Mesenchymal stem cell (in vitro differentiated cells and primary cell): ENCODE results near the gene SCUBE3. TPM values are rescaled to one million over a fixed set of nuclear protein-coding genes. Genes with fewer than 3 reads are reported as not detected.

Source experiments
- DNase-seq: peaks from one replicate; pipeline ENCODE4 v3.0.0-alpha.2; 2013
- H2AFZ ChIP-seq: one replicate; pipeline ENCODE4 v1.6.1; 2013; ENCODE audit warnings: low read depth, mild to moderate bottlenecking, control low read depth, inconsistent platforms, low read length, moderate library complexity
- H2AK5ac ChIP-seq: 2 replicates; pipeline ENCODE4 v1.6.1; 2013; ENCODE audit warnings: low read length, moderate library complexity, mild to moderate bottlenecking, inconsistent platforms; ENCODE audit not compliant: severe bottlenecking
- H2BK120ac ChIP-seq: one replicate; pipeline ENCODE4 v1.6.1; 2013; ENCODE audit warnings: low read depth, mild to moderate bottlenecking, inconsistent platforms, low read length, moderate library complexity
- H2BK12ac ChIP-seq, 2 experiments: one replicate each; pipeline ENCODE4 v1.6.1; 2013; ENCODE audit warnings: inconsistent platforms in 2 of 2, low read length in 2 of 2, mild to moderate bottlenecking in 2 of 2, moderate library complexity in 2 of 2, control low read depth in 1 of 2
- H2BK15ac ChIP-seq: one replicate; pipeline ENCODE4 v1.6.1; 2013; ENCODE audit warnings: mild to moderate bottlenecking, low read depth, inconsistent platforms; ENCODE audit not compliant: poor library complexity, severe bottlenecking
- H2BK5ac ChIP-seq: 2 replicates; pipeline ENCODE4 v1.6.1; 2013; ENCODE audit warnings: low read depth, mild to moderate bottlenecking, low read length, control low read depth, inconsistent platforms; ENCODE audit not compliant: poor library complexity, severe bottlenecking
- H3K14ac ChIP-seq, 2 experiments: one replicate each; pipeline ENCODE4 v1.6.1; 2013; ENCODE audit warnings: inconsistent platforms in 2 of 2, low read length in 2 of 2, control low read depth in 1 of 2, mild to moderate bottlenecking in 1 of 2, moderate library complexity in 1 of 2
- H3K18ac ChIP-seq, 2 experiments: one replicate each; pipeline ENCODE4 v1.6.1; 2013; ENCODE audit warnings: inconsistent platforms in 2 of 2, low read length in 2 of 2, control low read depth in 1 of 2, low read depth in 1 of 2, mild to moderate bottlenecking in 1 of 2
- H3K23ac ChIP-seq, 2 experiments: one replicate each; pipeline ENCODE4 v1.6.1; 2013; ENCODE audit warnings: inconsistent platforms in 2 of 2, low read length in 2 of 2, mild to moderate bottlenecking in 2 of 2, moderate library complexity in 2 of 2, control low read depth in 1 of 2
- H3K27ac ChIP-seq: 2 replicates; pipeline ENCODE4 v1.5.1; 2013; ENCODE audit warnings: mild to moderate bottlenecking, moderate library complexity, low read length, control low read depth, inconsistent platforms; ENCODE audit not compliant: poor library complexity, severe bottlenecking
- H3K27me3 ChIP-seq, 2 experiments: 2 replicates each; pipeline versions ENCODE4 v1.6.1 to v1.7.0; 2013; ENCODE audit warnings: low read length in 2 of 2, mild to moderate bottlenecking in 2 of 2, moderate library complexity in 2 of 2, control low read depth in 1 of 2, inconsistent platforms in 1 of 2; ENCODE audit not compliant: control insufficient read depth in 1 of 2, insufficient read depth in 1 of 2
- H3K36me3 ChIP-seq, 2 experiments: 2 replicates each; pipeline versions ENCODE4 v1.6.1 to v1.7.0; 2013; ENCODE audit warnings: low read length in 2 of 2, control low read depth in 1 of 2, inconsistent platforms in 1 of 2, low read depth in 1 of 2, mild to moderate bottlenecking in 1 of 2; ENCODE audit not compliant: insufficient read depth in 2 of 2, control insufficient read depth in 1 of 2
- H3K4ac ChIP-seq, 2 experiments: one replicate each; pipeline ENCODE4 v1.6.1; 2013; ENCODE audit warnings: inconsistent platforms in 2 of 2, low read length in 2 of 2, mild to moderate bottlenecking in 2 of 2, moderate library complexity in 2 of 2, control low read depth in 1 of 2, low read depth in 1 of 2
- H3K4me1 ChIP-seq: 2 replicates; pipeline ENCODE4 v1.6.1; 2013; ENCODE audit warnings: low read depth, low read length, control low read depth; ENCODE audit not compliant: control insufficient read depth, insufficient read depth
- H3K4me2 ChIP-seq: 2 replicates; pipeline ENCODE4 v1.6.1; 2013; ENCODE audit warnings: low read length, mild to moderate bottlenecking, inconsistent platforms; ENCODE audit not compliant: poor library complexity, severe bottlenecking
- H3K4me3 ChIP-seq, 2 experiments: 2 replicates each; pipeline versions ENCODE4 v1.5.1 to v1.7.0; 2013; ENCODE audit warnings: low read length in 2 of 2, mild to moderate bottlenecking in 2 of 2, control low read depth in 1 of 2, low read depth in 1 of 2; ENCODE audit not compliant: insufficient read depth in 1 of 2
- H3K79me1 ChIP-seq: replicated peaks from 2 replicates; pipeline ENCODE4 v1.6.1; 2013; ENCODE audit warnings: mild to moderate bottlenecking, control low read depth, low read length, inconsistent platforms; ENCODE audit not compliant: poor library complexity, severe bottlenecking
- H3K9ac ChIP-seq: 2 replicates; pipeline ENCODE4 v1.7.0; 2013; ENCODE audit warnings: mild to moderate bottlenecking, low read length, moderate library complexity
- H3K9me3 ChIP-seq: 2 replicates; pipeline ENCODE4 v1.7.0; 2013; ENCODE audit warnings: mild to moderate bottlenecking, low read length; ENCODE audit not compliant: control insufficient read depth
- H4K8ac ChIP-seq: one replicate; pipeline ENCODE4 v1.6.1; 2013; ENCODE audit warnings: inconsistent platforms, mild to moderate bottlenecking, low read length, moderate library complexity
- H4K91ac ChIP-seq: one replicate; pipeline ENCODE4 v1.6.1; 2013; ENCODE audit warnings: mild to moderate bottlenecking, low read length, inconsistent platforms
- WGBS: methylation state at CpG from one replicate; pipeline ENCODE4 v1.1.7; 2013; ENCODE audit warnings: mixed read lengths; 5-methylcytosine and 5-hydroxymethylcytosine counted together
- polyA plus RNA-seq, 2 experiments: library from polyadenylated mRNA; stranded (reverse); fragments of 200-250 nt; gene quantifications; one replicate each; pipeline ENCODE4 v1.2.3, GENCODE V29; 2013

Gene SCUBE3
- polyA plus RNA-seq (2013, experiment 1 of 2) = 2.0 TPM
- polyA plus RNA-seq (2013, experiment 2 of 2) = 1.9 TPM

- Histone ChIP-seq H2AFZ (peak within 1 kb of the TSS; percentile 42), H3K9ac (peak within 1 kb of the TSS; percentile 57), H3K4me1 (peaks cover 18% of the 10 kb centered on the region), H2BK120ac (no peak within 1 kb of the TSS), H3K4ac (no peak within 1 kb of the TSS), H2BK5ac (no peak within 1 kb of the TSS), H3K4me2 (peak within 1 kb of the TSS; percentile 94), H3K27ac (no peak within 1 kb of the TSS), H3K27me3 (peaks cover 41 to 68% of the 10 kb centered on the region in 2 experiments), H4K91ac (peak within 1 kb of the TSS; percentile 75), H2BK12ac (peak within 1 kb of the TSS in 1 of 2 experiments; percentile 37), H2BK15ac (no peak within 1 kb of the TSS), H3K14ac (peak within 1 kb of the TSS in 1 of 2 experiments; percentile 86), H2AK5ac (no peak within 1 kb of the TSS), H4K8ac (peak within 1 kb of the TSS; percentile 66), H3K18ac (peak within 1 kb of the TSS in 1 of 2 experiments; percentile 86), H3K4me3 (peak within 1 kb of the TSS; percentile 61 to 82), H3K9me3 (no peaks in the 10 kb centered on the region), H3K23ac (peak within 1 kb of the TSS in 1 of 2 experiments; percentile 53), H3K79me1 (no peaks in the 10 kb centered on the region), H3K36me3 (no peaks in the 10 kb centered on the region)
- under 1% methylated on average over 67 of the region's 89 CpGs for WGBS
- DNase-seq = peak; percentile 50
These were observed at the start of gene SCUBE3 for GRCh38 chr6:35213824-35214756. TSS of gene SCUBE3 (plus strand) at chr6:35213956. CDS start at chr6:35214419, 463 bp downstream.

GRCh38 chr6:35164277-35164676 lies 49.5 kb upstream of the SCUBE3 start:
- no peak overlapping the region for H3K23ac ChIP-seq
- no peak overlapping the region for H2BK120ac ChIP-seq
- WGBS = 93% methylated on average over 5 of the region's 6 CpGs
- H4K91ac ChIP-seq = no peak overlapping the region
- H2AK5ac ChIP-seq = no peak overlapping the region
- no peaks in the 10 kb centered on the region for H3K79me1 ChIP-seq
- no peak overlapping the region for H2BK5ac ChIP-seq
- no peak overlapping the region for H3K9ac ChIP-seq
- no peak overlapping the region for H4K8ac ChIP-seq
- no peaks in the 10 kb centered on the region for H3K9me3 ChIP-seq
- H3K27me3 ChIP-seq = no peaks in the 10 kb centered on the region
- no peak overlapping the region for H3K14ac ChIP-seq
- no peak overlapping the region for H3K27ac ChIP-seq
- no peak overlapping the region for H2BK12ac ChIP-seq
- H2BK15ac ChIP-seq = no peak overlapping the region
- no peak overlapping the region for H2AFZ ChIP-seq
- H3K36me3 ChIP-seq = no peaks in the 10 kb centered on the region
- DNase-seq = no peak
- H3K4me3 ChIP-seq = no peak overlapping the region
- H3K4ac ChIP-seq = no peak overlapping the region
- no peak overlapping the region for H3K4me2 ChIP-seq
- H3K4me1 ChIP-seq = no peaks in the 10 kb centered on the region
- H3K18ac ChIP-seq = no peak overlapping the region

- Histone ChIP-seq H3K9me3 (no peaks in the 10 kb centered on the region), H2AK5ac (no peak overlapping the region), H2BK15ac (no peak overlapping the region), H2BK120ac (no peak overlapping the region), H4K8ac (no peak overlapping the region), H2AFZ (no peak overlapping the region), H3K23ac (no peak overlapping the region), H3K4me1 (no peaks in the 10 kb centered on the region), H3K27me3 (no peaks in the 10 kb centered on the region), H4K91ac (no peak overlapping the region), H3K4me3 (no peak overlapping the region), H3K36me3 (no peaks in the 10 kb centered on the region), H3K79me1 (no peaks in the 10 kb centered on the region), H3K14ac (no peak overlapping the region), H3K4ac (no peak overlapping the region), H2BK5ac (no peak overlapping the region), H3K18ac (no peak overlapping the region), H3K27ac (no peak overlapping the region), H3K9ac (no peak overlapping the region), H2BK12ac (no peak overlapping the region), H3K4me2 (no peak overlapping the region)
- DNase-seq = no peak
- 95% methylated on average over 4 of the region's 4 CpGs for WGBS
These were observed 48.9 kb upstream of the SCUBE3 start for GRCh38 chr6:35164868-35165267.

- Histone ChIP-seq H3K36me3 (no peaks in the 10 kb centered on the region), H3K79me1 (no peaks in the 10 kb centered on the region), H3K14ac (no peak overlapping the region), H2BK5ac (no peak overlapping the region), H4K8ac (no peak overlapping the region), H3K27me3 (no peaks in the 10 kb centered on the region), H2AFZ (no peak overlapping the region), H3K9ac (no peak overlapping the region), H3K4me1 (peaks cover 1% of the 10 kb centered on the region), H2BK120ac (no peak overlapping the region), H4K91ac (no peak overlapping the region), H3K23ac (no peak overlapping the region), H3K4me3 (no peak overlapping the region), H3K4me2 (no peak overlapping the region), H3K18ac (no peak overlapping the region), H3K4ac (peak overlapping the region in 1 of 2 experiments; percentile 11), H3K9me3 (no peaks in the 10 kb centered on the region), H2AK5ac (no peak overlapping the region), H2BK12ac (no peak overlapping the region), H2BK15ac (no peak overlapping the region), H3K27ac (no peak overlapping the region)
- no peak for DNase-seq
- 85% methylated on average over 2 of the region's 2 CpGs for WGBS
These were observed 48.1 kb upstream of the SCUBE3 start for GRCh38 chr6:35165630-35166071.
